ENCODE data around the gene OR4X1.
"Not testable (repeated sequence)": the region's sequence is repeated elsewhere in the genome, so short reads cannot be mapped to it uniquely, and the experiment has no call there.

OR4X1 gene, protein sequence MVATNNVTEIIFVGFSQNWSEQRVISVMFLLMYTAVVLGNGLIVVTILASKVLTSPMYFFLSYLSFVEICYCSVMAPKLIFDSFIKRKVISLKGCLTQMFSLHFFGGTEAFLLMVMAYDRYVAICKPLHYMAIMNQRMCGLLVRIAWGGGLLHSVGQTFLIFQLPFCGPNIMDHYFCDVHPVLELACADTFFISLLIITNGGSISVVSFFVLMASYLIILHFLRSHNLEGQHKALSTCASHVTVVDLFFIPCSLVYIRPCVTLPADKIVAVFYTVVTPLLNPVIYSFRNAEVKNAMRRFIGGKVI

DNA sequence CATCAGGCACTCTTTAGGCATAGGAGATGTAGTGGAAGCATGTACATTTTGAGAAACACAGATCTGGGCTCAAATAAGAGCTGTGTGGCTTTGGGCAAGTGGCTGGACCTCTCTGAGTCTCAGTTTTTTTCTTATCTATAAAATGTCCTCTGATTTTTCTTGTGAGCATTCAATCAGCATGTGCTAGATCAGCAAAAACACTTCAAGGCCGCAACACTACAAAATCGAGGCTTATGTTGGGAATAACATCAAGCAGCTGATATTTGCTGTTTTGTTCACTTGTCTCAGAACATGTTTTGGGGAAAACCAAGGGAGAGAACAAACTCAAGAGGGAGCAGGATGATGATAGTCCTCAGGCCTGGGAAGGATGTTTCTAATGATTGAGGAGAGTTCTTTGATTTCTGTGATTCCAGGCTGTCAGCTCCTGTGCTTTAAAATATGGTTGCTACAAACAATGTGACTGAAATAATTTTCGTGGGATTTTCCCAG lies at the start of gene OR4X1:
Gene OR4X1, plus strand, starts transcription at position 439 of the 489 bp plus-strand sequence. Its CDS starts 0 bp downstream, at position 439.
- no peak for DNase-seq

DNA sequence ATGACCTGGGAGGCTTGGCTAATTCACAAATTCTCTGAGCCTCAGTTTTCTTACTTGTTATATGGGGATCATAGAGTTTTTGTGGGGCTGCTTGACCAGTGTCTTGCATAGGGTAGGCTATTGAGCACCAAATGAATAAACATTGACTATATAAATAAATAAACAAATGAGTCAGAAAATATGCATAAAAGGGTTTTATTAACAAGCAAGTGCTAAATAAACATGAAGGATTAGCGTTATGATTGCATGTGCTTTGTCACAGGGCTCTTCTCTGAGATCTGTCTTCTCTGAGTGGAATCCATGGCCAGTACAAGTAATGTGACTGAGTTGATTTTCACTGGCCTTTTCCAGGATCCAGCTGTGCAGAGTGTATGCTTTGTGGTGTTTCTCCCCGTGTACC lies 47.2 kb upstream of the OR4X1 start, which contains the start of gene OR4B1:
Gene OR4B1, plus strand, starts transcription at position 301 of the 400 bp plus-strand sequence. Its CDS starts 0 bp downstream, at position 301.
- no peak for DNase-seq

DNA sequence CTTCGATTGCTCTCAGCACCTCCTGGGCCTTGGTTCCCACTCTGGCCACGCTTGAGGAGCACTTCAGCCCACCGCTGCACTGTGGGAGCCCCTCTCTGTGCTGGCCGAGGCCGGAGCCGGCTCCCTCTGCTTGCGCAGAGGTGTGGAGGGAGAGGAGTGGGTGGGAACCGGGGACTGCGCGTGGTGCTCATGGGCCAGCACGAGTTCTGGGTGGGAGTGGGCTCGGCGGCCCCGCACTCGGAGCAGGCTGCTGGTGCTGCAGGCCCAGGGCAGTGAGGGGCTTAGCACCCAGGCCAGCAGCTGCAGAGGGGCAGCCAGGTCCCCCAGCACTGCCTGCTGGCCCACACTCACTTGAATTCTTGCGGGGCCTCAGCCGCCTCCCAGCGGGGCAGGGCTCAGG lies 34.9 kb upstream of the OR4X1 start:
- no peak for DNase-seq

DNA sequence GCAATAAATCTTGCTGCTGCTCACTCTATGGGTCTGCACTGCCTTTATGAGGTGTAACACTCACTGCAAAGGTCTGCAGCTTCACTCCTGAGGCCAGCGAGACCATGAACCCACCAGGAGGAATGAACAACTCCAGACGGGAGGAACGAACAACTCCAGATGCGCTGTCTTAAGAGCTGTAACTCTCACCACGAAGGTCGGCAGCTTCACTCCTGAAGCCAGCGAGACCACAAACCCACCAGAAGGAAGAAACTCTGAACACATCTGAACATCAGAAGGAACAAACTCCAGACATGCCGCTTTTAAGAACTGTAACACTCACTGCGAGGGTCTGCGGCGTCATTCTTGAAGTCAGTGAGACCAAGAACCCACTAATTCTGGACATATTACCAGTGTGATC lies 33.6 kb upstream of the OR4X1 start:
- DNase-seq, result not testable (repeated sequence)

DNA sequence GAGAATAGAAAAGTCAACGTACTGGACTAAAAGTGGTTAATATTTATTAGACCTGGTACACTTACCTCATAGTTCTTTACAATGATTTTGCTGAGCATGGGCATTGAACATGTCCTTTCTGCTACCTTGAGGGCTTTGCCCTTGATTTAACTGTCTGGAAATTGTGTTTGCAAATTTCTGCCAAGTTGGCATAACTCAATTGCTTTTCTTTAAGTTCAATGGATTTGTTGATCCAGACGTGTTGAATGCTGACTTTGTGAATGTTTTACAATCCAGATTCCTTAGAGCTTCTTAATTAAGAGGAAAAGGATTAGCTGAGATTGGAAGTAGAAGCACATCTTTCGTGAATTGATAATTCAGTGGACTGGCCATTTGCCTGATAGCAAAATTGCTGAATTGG lies 25.9 kb upstream of the OR4X1 start:
- DNase-seq, result no peak

DNA sequence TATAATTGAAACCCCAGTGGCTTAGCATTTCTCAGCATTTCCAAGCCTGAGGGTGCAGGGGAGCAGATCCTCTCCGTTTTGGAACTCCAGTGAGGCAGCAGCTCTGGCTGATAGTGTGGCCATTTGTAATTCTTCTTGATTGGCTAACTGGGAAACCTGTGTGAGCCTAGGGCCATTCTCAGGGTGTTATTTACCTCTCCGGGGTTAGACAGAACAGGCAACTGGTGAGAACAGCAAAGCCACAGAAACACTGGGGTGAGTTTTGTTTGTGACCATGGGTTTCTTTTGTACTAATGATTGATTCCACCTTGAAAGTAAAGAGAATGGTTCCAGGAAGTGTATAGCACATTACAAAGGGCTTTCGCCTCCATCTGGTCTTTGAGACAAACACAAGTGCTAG lies 21.2 kb upstream of the OR4X1 start:
- no peak for DNase-seq

DNA sequence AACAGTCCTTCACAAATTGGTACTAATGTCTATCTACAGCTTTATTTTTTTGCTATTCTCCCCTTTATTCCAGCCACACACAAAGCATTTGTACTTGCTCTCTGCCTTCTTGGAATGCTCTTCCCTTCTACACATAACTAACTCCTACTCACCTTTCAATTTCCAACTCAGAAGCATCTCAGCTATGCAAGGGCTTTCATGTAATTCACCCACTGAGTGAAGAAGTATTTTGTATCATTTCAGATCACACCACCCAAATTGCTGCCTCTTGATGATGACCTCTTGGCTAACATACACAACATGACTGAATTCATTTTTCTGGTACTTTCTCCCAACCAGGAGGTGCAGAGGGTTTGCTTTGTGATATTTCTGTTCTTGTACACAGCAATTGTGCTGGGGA lies 18.9 kb upstream of the OR4X1 start, which contains the start of gene OR4X2:
Gene OR4X2, plus strand, starts transcription at position 301 of the 400 bp plus-strand sequence. Its CDS starts 0 bp downstream, at position 301.
- no peak for DNase-seq

DNA sequence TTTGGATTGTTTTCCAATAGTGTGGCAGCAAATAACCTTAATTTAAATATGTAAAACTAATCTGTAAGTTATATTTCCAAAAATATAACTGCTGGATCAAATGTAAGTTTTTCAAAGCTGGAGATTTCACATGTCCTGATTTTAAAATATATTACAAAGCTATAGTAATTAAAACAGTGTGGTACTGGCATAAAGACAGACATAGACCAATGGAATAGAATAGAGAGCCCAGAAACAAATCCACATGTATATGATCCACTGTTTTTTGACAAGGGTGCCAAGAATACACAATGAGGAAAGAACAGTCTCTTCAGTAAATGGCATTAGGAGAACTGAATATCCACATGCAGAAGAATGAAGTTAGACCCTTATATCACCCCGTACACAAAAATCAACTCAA lies 14.8 kb upstream of the OR4X1 start:
- no peak for DNase-seq

DNA sequence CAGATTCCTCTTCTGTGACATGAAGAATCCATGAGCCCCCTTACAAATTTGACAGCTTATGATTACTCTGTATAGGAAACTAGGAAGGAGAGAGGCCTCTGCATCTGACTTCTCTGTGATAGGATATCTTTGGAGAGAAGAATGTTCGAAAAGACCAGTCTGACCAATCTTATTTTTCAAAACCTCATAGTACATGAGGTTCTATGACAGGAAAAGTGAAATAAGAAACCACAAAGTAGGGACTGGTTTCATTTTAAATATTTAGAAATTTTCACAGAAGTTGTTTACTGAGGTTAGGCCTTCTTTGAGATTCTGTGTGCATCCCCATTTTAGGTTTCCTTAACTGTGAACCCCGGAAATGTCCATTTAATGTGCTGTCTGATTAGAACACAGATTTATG lies 2.1 kb upstream of the OR4X1 start:
- DNase-seq, result no peak

DNA sequence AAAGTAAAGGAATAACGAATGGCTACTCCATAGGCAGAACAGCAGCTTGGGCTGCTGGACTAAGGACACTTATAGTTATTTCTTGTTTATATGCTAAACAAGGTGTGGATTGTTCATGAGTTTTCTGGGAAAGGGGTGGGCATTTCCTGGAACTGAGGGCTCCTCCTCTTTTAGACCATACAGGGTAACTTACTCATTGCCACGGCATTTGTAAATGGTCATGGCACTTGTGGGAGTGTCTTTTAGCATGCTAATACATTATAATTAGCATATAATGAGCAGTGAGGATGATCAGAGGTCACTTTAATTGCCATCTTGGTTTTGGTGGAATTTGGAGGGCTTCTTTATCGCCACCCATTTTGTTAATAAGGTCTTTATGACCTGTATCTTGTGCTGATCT lies 7.0 kb downstream of the OR4X1 start:
- no peak for DNase-seq

DNA sequence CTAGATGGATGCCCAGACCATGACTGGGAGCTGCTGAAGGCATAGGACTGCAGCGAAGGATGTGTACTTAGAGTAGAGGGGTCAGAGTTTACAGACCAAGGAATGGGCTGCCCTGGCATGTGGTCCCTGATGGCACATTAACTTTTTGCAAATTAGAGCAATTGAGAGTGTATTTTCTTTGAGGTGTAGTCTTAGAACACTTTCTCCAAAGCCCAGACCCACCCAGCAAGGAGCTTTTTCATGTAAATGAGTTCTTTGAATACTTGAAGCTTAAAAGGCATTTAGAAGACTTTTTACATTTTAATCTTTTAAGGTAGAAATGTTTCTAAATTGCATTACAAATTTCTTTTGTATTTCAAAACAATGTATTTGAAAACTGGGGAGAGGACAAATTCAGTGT lies 8.9 kb downstream of the OR4X1 start:
- DNase-seq, result no peak

DNA sequence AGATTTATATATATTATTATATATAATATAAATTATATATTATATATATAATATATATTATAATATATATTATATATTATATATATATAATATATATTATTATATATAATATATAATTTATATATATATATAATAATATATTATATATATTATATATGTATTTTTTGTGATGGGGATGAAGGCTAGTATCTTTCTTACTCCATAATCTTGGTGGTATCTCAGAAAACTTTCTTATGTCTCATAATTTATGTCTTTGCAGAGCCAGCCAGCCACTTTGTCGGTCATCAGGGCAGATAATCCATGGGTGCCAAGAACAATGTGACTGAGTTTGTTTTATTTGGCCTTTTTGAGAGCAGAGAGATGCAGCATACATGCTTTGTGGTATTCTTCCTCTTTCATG lies 42.3 kb downstream of the OR4X1 start, which contains the start of gene OR4S1:
Gene OR4S1, plus strand, starts transcription at position 301 of the 400 bp plus-strand sequence. Its CDS starts 0 bp downstream, at position 301.
- no peak for DNase-seq

DNA sequence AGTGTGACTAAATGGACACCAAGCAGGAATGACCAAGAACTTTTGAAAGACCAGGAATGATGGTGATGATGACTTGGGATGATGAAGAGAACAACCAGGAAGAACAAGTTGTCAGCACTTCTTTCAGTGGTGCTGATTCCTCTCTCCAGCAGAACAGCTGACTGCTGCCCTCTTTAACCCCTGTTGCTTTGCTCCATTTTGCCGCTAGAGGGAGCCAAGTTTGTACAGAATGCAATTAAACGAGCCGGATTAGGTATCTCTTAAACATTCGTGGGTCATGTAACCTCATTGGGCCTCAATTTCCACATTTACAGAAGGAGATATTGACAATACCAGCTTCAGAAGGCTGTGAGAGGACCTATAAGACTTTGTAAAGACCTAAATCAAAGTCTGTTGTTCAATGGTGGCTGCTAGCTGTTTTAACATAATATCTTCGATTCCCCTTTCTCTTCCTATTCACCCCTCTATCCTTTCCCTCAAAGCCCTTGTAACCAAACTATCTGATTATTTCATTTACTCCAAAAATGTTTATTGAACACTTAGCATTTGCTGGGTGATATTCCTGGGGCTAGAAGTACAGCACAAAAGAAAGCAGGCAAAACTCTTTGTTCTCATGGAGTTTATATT lies 44.2 kb downstream of the OR4X1 start:
- DNase-seq, result no peak

DNA sequence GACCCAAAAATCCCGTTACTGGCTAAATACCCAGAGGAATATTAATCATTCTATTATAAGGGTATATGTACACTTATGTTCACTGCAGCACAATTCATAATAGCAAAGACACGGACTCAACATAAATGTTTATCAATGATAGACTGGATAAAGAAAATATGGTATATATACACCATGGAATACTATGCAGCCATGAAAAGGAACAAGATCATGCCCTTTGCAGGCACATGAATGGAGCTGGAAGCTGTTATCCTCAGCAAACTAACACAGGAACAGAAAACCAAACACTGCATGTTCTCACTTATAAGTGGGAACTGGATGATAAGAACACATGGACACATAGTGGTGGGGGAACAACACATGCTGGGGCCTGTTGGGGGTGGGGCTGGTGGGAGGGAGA lies 49.9 kb downstream of the OR4X1 start:
- DNase-seq, result not testable (repeated sequence)

Data from amniotic stem cell (primary cell).